Body of pancreas (tissue), 4 donors: ENCODE measurements around the gene TPCN2. TPM values are rescaled to one million over a fixed set of nuclear protein-coding genes. Genes with fewer than 3 reads are reported as not detected.

Experiments used
- ATAC-seq: fragments of 150-250 bp; one replicate; pipeline ENCODE4 v1.9.1; 2016
- DNase-seq, 4 donors: peaks; one replicate each; pipeline ENCODE4 v3.0.0-alpha.2; 2019
- H3K27ac ChIP-seq, 4 donors: fragments of 200-600 bp; sonication (generic); 1 replicate in 3 of 4; 2 replicates in 1 of 4; pipeline versions ENCODE4 v1.5.1 to v1.6.1; 2016 to 2019; ENCODE audit warnings: mild to moderate bottlenecking in 1 of 4, mixed read lengths in 1 of 4, moderate library complexity in 1 of 4
- H3K27me3 ChIP-seq, 2 donors: fragments of 200-600 bp; sonication (generic); one replicate each; pipeline ENCODE4 v1.6.0; 2016; ENCODE audit warnings: mild to moderate bottlenecking in 1 of 2
- H3K36me3 ChIP-seq, 2 donors: fragments of 200-600 bp; sonication (generic); replicated peaks in 1 of 2; 2 replicates each; pipeline ENCODE4 v1.5.1; 2016; ENCODE audit warnings: low read depth in 2 of 2; ENCODE audit not compliant: insufficient read depth in 1 of 2
- H3K4me1 ChIP-seq: fragments of 200-600 bp; sonication (generic); one replicate; pipeline ENCODE4 v1.6.0; 2016
- H3K4me3 ChIP-seq, 2 donors: fragments of 200-600 bp; sonication (generic); 1 replicate in 1 of 2; 2 replicates in 1 of 2; pipeline ENCODE4 v1.5.1; 2016 to 2019
- H3K9me3 ChIP-seq, 3 donors: fragments of 200-600 bp; sonication (generic); 1 replicate in 2 of 3; 2 replicates in 1 of 3; pipeline ENCODE4 v1.5.1; 2016
- POLR2A ChIP-seq, 3 donors: fragments of 450-650 bp; IDR thresholded peaks; one replicate each; pipeline ENCODE4 v1.6.1; 2016; ENCODE audit warnings: antibody characterized with exemption in 3 of 3, mild to moderate bottlenecking in 2 of 3
- WGBS, 2 donors: methylation state at CpG; one replicate each; pipeline ENCODE4 v1.1.5; 2017; 5-methylcytosine and 5-hydroxymethylcytosine counted together
- intact Hi-C: fragments of 100-400 bp; cut with DNase I; formaldehyde crosslinking; loops from one replicate; pipeline ENCODE4 v1.15.1; 2023
- total RNA-seq, 2 donors: library from RNA; depleted of rRNA; stranded (reverse); fragments of >200 nt; gene quantifications; one replicate each; pipeline ENCODE4 v1.1.0, GENCODE V29; 2016
- TF ChIP-seq, protein P1 (sequence below), 7 experiments: fragments of 450-650 bp in 4 of 7; fragments of 200-600 bp in 3 of 7; sonication (generic) in 3 of 7; IDR thresholded peaks; one replicate each; pipeline ENCODE4 v1.5.1; 2016 to 2019; ENCODE audit warnings: antibody characterized with exemption in 7 of 7

Gene TPCN2
- total RNA-seq, 2 donors from 2014 or later, result 10.9 to 18.9 TPM

DNA sequence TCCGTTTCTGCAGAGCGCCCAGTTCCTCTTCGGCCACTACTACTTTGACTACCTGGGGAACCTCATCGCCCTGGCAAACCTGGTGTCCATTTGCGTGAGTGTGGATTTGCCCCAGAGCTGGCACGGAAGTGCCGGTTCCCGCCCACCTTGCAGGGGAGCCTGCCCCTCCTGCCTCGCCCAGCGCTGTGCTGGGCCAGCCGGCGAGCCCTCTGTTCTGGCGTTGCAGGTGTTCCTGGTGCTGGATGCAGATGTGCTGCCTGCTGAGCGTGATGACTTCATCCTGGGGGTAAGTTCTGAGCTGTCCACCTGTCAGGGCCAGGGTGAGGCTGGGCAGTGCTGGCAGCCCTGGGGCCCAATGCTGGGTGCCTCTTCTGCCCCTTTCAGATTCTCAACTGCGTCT is 29.8 kb downstream of the TPCN2 start:
- intact Hi-C loops, result no loop called here
- Histone ChIP-seq H3K4me3 (no peak overlapping the region), H3K36me3 (peaks cover 0 to 5% of the 10 kb centered on the region in 2 donors), H3K9me3 (no peaks in the 10 kb centered on the region), H3K27ac (no peak overlapping the region), H3K4me1 (no peaks in the 10 kb centered on the region), H3K27me3 (no peaks in the 10 kb centered on the region)
- WGBS, 2 donors, result 94 to 96% methylated on average over 5 to 15 of the region's 15 CpGs
- TF ChIP-seq, protein P1, sequence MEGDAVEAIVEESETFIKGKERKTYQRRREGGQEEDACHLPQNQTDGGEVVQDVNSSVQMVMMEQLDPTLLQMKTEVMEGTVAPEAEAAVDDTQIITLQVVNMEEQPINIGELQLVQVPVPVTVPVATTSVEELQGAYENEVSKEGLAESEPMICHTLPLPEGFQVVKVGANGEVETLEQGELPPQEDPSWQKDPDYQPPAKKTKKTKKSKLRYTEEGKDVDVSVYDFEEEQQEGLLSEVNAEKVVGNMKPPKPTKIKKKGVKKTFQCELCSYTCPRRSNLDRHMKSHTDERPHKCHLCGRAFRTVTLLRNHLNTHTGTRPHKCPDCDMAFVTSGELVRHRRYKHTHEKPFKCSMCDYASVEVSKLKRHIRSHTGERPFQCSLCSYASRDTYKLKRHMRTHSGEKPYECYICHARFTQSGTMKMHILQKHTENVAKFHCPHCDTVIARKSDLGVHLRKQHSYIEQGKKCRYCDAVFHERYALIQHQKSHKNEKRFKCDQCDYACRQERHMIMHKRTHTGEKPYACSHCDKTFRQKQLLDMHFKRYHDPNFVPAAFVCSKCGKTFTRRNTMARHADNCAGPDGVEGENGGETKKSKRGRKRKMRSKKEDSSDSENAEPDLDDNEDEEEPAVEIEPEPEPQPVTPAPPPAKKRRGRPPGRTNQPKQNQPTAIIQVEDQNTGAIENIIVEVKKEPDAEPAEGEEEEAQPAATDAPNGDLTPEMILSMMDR (IDR thresholded peaks at IDR 0.05), result no peak
- no peak for TF ChIP-seq POLR2A (IDR thresholded peaks at IDR 0.05)
- ATAC-seq (no peak), DNase-seq (no peak)

DNA sequence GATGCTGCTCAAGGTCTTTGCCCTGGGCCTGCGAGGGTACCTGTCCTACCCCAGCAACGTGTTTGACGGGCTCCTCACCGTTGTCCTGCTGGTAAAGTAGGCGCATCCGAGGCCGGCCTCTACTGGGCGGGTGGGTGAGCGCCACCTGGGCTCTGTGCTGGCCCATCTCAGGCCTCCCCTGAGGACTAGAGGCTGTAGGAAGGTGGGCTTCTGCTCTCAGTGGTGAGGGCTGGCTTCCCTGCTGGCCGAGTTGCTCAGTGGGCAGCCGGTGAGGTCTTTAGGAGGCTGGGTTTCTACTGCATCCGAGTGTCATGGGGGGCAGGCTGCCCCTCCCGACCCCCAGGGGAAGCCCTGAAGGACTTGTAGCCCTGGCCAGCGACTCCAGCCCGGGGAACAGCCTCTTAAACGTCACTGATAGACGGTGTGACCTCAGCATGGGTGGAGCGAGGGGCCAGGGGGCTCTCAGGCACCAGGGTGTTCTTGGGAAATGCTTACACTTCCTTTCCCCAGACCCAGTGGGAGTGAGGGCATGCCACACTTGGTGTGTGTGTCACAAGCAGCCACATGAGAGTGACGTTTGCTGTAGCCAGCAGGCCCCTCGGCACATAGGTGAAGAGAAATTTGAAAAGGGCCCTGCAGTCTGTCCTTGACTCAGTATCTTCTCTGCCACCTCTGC is 30.3 kb downstream of the TPCN2 start:
- Histone ChIP-seq H3K27ac (no peak overlapping the region), H3K36me3 (peaks cover 0 to 5% of the 10 kb centered on the region in 2 donors), H3K27me3 (no peaks in the 10 kb centered on the region), H3K9me3 (no peaks in the 10 kb centered on the region), H3K4me3 (no peak overlapping the region), H3K4me1 (no peaks in the 10 kb centered on the region)
- ATAC-seq, result no peak
- TF ChIP-seq POLR2A (IDR thresholded peaks at IDR 0.05), result no peak
- TF ChIP-seq, protein P1 (IDR thresholded peaks at IDR 0.05), result no peak
- intact Hi-C loops, result no loop called here
- 88 to 94% methylated on average over 5 to 20 of the region's 20 CpGs for WGBS, 2 donors
- DNase-seq, result no peak

DNA sequence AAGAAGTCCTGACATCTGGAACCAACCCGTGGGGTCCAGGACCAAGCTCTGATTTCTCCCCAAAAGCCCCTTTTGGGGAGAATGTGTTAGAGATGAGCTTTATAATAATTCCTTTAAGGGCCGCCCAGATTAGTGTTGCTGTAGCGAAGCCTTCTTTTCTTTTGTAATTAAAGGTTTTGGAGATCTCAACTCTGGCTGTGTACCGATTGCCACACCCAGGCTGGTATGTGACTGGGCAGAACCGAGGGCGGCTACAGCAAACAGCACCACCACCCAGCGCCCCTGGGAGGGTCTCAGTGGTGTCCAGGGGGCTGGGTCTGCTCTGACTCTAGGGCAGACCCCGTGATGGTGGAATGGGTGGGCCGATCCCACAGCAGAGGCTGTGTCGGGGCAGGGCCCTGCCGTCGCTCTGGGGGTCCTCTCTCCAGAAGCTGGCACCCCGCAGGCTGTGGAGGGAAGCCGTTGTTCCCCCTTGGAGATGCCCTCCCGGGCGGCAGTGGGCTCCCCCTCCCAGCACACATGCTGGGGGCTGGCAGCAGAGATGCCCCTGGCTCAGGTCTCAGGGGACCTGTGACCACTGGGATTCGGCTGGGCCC is 31.0 kb downstream of the TPCN2 start:
- H3K4me3 ChIP-seq, result no peak overlapping the region
- H3K36me3 ChIP-seq, result peaks cover 0 to 5% of the 10 kb centered on the region in 2 donors
- intact Hi-C loops, result no loop called here
- ATAC-seq (no peak), DNase-seq (no peak)
- no peaks in the 10 kb centered on the region for H3K4me1 ChIP-seq
- 85 to 86% methylated on average over 6 to 17 of the region's 17 CpGs for WGBS, 2 donors
- H3K9me3 ChIP-seq, result no peaks in the 10 kb centered on the region
- no peak overlapping the region for H3K27ac ChIP-seq
- H3K27me3 ChIP-seq, result no peaks in the 10 kb centered on the region
- TF ChIP-seq, protein P1 (IDR thresholded peaks at IDR 0.05), result no peak
- no peak for TF ChIP-seq POLR2A (IDR thresholded peaks at IDR 0.05)

DNA sequence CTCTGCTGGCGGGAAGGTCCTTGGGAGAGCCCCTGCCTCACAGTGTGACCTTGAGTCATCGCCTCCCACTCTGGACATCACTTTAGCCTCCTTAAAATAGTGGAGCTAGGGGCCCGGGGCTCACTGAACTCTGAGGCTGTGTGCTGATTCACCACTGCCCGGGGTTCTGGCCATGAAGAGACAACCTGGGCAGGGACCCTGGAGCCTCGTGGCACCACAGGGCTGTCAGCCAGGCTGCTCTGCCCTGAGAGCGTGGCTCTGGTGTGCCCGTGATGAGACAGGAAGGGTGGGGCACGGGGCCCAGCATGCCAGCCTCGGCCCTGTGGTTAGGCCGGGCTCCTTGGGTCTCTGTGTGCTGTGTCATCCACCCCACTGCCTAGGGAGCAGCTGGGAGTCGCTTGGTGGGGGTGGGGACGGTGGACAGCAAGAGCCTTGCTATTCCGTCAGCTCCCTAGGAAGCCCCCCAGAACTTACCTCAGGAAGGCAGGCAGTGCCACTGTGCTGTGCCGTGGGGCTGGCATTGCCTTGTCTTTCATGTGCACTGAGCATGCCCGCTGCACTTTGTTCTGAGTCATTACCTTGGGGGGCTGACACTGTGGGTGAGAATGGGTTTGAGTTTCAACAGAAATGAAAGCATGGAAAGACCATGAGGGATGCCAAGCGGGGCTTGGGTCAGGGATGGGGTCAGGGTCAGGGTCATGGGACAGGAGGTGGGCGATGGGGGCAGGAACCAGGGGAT is 31.7 kb downstream of the TPCN2 start:
- Histone ChIP-seq H3K4me3 (no peak overlapping the region), H3K36me3 (peaks cover 0 to 5% of the 10 kb centered on the region in 2 donors), H3K27ac (no peak overlapping the region), H3K4me1 (no peaks in the 10 kb centered on the region), H3K9me3 (no peaks in the 10 kb centered on the region), H3K27me3 (no peaks in the 10 kb centered on the region)
- TF ChIP-seq POLR2A (IDR thresholded peaks at IDR 0.05), result no peak
- TF ChIP-seq, protein P1 (IDR thresholded peaks at IDR 0.05), result no peak
- WGBS, 2 donors, result 83 to 97% methylated on average over 7 to 17 of the region's 17 CpGs
- ATAC-seq, result no peak
- intact Hi-C loops, result no loop called here
- no peak for DNase-seq
